ENCODE results near the gene SAMD11.

SAMD11 gene

GRCh38 chr1:911875-912739, 11.6 kb upstream of the SAMD11 start:
- Histone ChIP-seq H2AFZ (ENCODE audit: low read depth) (no peak overlapping the region), H3K27ac (no peak overlapping the region), H3K36me3 (ENCODE audit: insufficient read depth) (no peaks in the 10 kb centered on the region), H4K20me1 (ENCODE audit: insufficient read depth) (no peaks in the 10 kb centered on the region), H3K27me3 (ENCODE audit: insufficient read depth, low read depth) (peaks cover 80% of the 10 kb centered on the region), H3K79me2 (ENCODE audit: insufficient read depth, low read depth) (no peaks in the 10 kb centered on the region), H3K4me1 (ENCODE audit: low read depth, poor library complexity, severe bottlenecking) (peaks cover 23% of the 10 kb centered on the region), H3K4me3 (IDR thresholded peaks at IDR 0.05; ENCODE audit: insufficient read depth, low read depth, low read length) (no peak overlapping the region), H3K4me2 (peak overlapping the region; percentile 14; the same call in 1 of the 2 replicates), H3K9ac (no peak overlapping the region)
- TF ChIP-seq, protein P1, sequence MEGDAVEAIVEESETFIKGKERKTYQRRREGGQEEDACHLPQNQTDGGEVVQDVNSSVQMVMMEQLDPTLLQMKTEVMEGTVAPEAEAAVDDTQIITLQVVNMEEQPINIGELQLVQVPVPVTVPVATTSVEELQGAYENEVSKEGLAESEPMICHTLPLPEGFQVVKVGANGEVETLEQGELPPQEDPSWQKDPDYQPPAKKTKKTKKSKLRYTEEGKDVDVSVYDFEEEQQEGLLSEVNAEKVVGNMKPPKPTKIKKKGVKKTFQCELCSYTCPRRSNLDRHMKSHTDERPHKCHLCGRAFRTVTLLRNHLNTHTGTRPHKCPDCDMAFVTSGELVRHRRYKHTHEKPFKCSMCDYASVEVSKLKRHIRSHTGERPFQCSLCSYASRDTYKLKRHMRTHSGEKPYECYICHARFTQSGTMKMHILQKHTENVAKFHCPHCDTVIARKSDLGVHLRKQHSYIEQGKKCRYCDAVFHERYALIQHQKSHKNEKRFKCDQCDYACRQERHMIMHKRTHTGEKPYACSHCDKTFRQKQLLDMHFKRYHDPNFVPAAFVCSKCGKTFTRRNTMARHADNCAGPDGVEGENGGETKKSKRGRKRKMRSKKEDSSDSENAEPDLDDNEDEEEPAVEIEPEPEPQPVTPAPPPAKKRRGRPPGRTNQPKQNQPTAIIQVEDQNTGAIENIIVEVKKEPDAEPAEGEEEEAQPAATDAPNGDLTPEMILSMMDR (conservative IDR thresholded peaks at IDR 0.05; ENCODE audit: low read depth, low read length): no peak

DNA sequence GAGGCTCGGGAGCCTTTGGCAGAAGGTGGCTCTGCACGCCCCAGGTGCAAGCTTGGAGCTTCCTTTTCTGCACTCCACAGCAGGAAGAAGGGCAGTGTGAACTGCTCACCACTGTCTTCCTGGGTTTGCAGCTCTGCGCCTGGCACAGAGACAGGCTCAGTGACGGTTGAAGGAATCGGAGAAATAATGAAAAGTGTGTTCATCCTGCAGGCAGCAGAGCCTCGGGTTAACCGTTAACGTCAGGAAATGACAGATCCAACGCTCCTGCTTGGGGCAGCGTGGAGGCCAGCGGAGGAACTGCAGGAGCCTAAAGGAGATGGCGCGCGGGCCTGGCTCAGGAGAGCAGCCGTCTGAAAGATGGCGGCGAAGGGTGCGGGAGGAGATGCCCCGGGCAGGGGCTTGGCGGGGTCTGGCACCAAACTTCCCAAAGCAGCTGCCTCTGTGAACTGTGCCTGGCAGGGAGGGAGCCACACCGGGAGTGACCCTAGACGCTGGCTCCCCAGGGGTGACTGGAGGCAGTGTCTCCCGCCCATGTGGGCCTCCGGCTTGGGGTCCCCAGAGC, 10.9 kb upstream of the SAMD11 start:
- H3K36me3 ChIP-seq (ENCODE audit: insufficient read depth): no peaks in the 10 kb centered on the region
- H3K9ac ChIP-seq: no peak overlapping the region
- H3K27ac ChIP-seq: no peak overlapping the region
- peaks cover 23% of the 10 kb centered on the region for H3K4me1 ChIP-seq (ENCODE audit: low read depth, poor library complexity, severe bottlenecking)
- H3K79me2 ChIP-seq (ENCODE audit: insufficient read depth, low read depth): no peaks in the 10 kb centered on the region
- no peaks in the 10 kb centered on the region for H4K20me1 ChIP-seq (ENCODE audit: insufficient read depth)
- no peak overlapping the region for H2AFZ ChIP-seq (ENCODE audit: low read depth)
- no peak overlapping the region for H3K4me2 ChIP-seq
- TF ChIP-seq, protein P1 (conservative IDR thresholded peaks at IDR 0.05; ENCODE audit: low read depth, low read length): no peak
- H3K27me3 ChIP-seq (ENCODE audit: insufficient read depth, low read depth): peaks cover 80% of the 10 kb centered on the region
- H3K4me3 ChIP-seq (IDR thresholded peaks at IDR 0.05; ENCODE audit: insufficient read depth, low read depth, low read length): no peak overlapping the region

DNA sequence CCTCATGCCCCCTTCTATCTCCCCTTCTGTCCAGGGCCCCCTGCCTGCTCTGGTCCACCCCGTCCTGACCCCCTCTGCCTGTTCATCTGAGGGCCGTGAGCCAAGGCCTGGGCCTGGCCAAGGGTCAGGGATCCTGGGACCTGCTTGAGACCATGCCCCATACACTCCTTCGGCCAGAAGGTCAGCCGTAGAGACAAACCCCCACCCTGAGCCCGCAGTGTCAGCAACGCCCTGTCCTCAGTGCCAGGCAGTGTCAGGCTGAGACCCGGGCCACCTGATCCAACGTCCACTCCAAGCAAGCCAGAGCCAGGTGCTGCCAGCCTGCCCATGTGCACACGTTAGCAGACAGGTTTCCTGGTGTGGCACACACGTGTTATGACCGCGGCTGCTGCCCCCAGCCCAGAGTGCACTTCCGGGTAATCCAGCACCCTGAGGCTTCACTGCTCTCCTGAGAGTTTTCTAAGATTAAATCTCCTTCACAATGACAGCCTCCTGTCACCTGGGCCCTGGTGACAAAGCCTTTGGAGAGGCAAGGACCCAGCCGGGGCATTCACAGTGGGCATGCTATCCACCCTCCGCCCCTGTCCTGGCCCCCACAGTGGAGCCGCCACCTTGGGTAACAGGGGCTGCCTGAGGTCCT, 10.1 kb upstream of the SAMD11 start:
- no peak overlapping the region for H3K27ac ChIP-seq
- no peak overlapping the region for H2AFZ ChIP-seq (ENCODE audit: low read depth)
- H4K20me1 ChIP-seq (ENCODE audit: insufficient read depth): no peaks in the 10 kb centered on the region
- H3K27me3 ChIP-seq (ENCODE audit: insufficient read depth, low read depth): peaks cover 84% of the 10 kb centered on the region
- H3K79me2 ChIP-seq (ENCODE audit: insufficient read depth, low read depth): no peaks in the 10 kb centered on the region
- H3K36me3 ChIP-seq (ENCODE audit: insufficient read depth): no peaks in the 10 kb centered on the region
- H3K4me3 ChIP-seq (IDR thresholded peaks at IDR 0.05; ENCODE audit: insufficient read depth, low read depth, low read length): no peak overlapping the region
- H3K4me1 ChIP-seq (ENCODE audit: low read depth, poor library complexity, severe bottlenecking): peaks cover 23% of the 10 kb centered on the region
- H3K4me2 ChIP-seq: no peak overlapping the region
- no peak overlapping the region for H3K9ac ChIP-seq
- TF ChIP-seq, protein P1 (conservative IDR thresholded peaks at IDR 0.05; ENCODE audit: low read depth, low read length): no peak

GRCh38 chr1:914131-914890, 9.4 kb upstream of the SAMD11 start:
- TF ChIP-seq, protein P1 (conservative IDR thresholded peaks at IDR 0.05; ENCODE audit: low read depth, low read length): no peak
- Histone ChIP-seq H3K27me3 (ENCODE audit: insufficient read depth, low read depth) (peaks cover 91% of the 10 kb centered on the region), H3K9ac (no peak overlapping the region), H3K36me3 (ENCODE audit: insufficient read depth) (no peaks in the 10 kb centered on the region), H3K4me3 (IDR thresholded peaks at IDR 0.05; ENCODE audit: insufficient read depth, low read depth, low read length) (no peak overlapping the region), H4K20me1 (ENCODE audit: insufficient read depth) (no peaks in the 10 kb centered on the region), H2AFZ (ENCODE audit: low read depth) (no peak overlapping the region), H3K27ac (no peak overlapping the region), H3K79me2 (ENCODE audit: insufficient read depth, low read depth) (no peaks in the 10 kb centered on the region), H3K4me1 (ENCODE audit: low read depth, poor library complexity, severe bottlenecking) (peaks cover 23% of the 10 kb centered on the region), H3K4me2 (no peak overlapping the region)
